Activated gamma-delta T cell (primary cell): ENCODE results near the gene PCDH12.

ENCODE experiments used
- DNase-seq: peaks from one replicate; lab custom pipeline; 2025; lab: John Stamatoyannopoulos, UW

Gene PCDH12

GRCh38 chr5:141966275-141966962 is 8.4 kb upstream of the PCDH12 start:
- DNase-seq: no peak

- no peak for DNase-seq
Measured at GRCh38 chr5:141965071-141965470, 7.1 kb upstream of the PCDH12 start.

GRCh38 chr5:141963701-141964100 is 5.7 kb upstream of the PCDH12 start:
- no peak for DNase-seq

DNA sequence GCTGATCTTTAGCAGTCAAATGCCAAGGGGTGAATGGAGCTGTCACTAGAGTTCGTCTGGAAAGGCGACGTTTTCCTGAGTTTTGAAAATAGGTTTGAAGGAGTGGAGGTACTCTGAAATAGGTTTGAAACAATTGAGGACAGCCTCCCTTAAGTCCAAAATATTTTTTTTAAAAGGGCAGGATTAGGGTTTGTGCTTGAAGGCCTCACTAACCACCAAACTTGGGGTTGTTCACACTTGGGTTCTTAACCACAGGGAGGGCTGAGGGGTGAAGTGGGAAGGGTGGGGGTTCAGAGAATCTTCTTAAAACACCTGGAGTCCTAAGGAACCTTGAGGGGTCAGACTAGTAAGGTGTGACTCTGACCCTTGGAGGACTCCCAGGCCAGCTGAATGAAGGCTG is 3.5 kb upstream of the PCDH12 start:
- DNase-seq: no peak

- DNase-seq: no peak
Measured at GRCh38 chr5:141960449-141961323, 2.7 kb upstream of the PCDH12 start.

DNA sequence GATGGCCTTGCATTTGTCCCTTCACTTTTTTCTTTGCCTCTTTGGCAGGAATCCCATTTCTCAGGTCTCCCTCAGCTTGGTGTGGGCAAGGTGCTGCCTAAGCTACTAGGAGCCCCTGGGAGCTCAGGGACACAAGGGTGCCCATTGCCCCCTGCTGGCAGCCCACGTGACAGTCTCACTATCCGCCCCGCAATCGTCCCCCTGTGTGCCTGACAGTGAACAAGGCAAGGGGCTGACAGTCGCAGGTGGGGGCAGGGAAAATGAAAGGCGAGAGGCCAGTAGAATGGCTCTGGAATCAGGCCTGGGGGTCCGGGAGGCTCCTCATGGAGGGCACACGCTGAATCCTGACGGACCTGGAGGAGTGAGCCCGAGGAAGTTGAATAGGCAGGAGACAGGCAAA is 2.0 kb upstream of the PCDH12 start:
- DNase-seq: no peak

- no peak for DNase-seq
Measured at GRCh38 chr5:141958546-141959172, 657 bp upstream of the PCDH12 start.

DNA sequence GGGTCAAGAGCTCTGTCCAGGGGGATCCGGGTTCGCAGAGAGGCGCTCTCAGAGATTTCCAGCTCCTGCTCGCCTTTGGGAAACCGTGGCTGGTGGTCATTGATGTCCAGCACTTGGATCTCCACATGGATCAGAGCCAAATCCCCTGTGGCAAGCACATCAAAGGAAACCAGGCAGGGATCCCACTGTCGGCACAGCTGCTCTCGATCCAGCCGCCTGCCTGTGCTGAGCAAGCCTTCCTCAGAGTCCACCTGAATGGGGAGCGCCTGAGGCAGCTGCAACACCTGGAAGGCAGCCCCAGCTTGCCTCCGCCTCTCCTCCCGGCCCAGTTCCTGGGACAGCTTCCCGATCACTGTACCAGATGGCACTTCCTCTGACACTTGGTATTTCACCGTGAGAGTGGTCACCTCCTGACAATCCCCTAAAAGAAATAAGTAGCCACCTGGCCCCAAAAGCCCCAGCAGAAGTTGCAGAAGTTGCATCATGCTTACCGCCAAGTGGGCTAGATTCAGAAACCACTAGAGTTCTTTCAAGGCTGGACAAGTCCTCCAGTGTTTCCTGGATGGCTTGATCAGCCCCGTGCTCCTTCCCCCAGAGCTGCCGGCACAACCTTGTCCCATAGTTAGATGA is 520 bp downstream of the PCDH12 start:
- DNase-seq: no peak

- no peak for DNase-seq
Measured at GRCh38 chr5:141954194-141954593, 3.8 kb downstream of the PCDH12 start.

- no peak for DNase-seq
Measured at GRCh38 chr5:141952020-141952419, 6.0 kb downstream of the PCDH12 start.

GRCh38 chr5:141951332-141951781 is 6.6 kb downstream of the PCDH12 start:
- no peak for DNase-seq

DNA sequence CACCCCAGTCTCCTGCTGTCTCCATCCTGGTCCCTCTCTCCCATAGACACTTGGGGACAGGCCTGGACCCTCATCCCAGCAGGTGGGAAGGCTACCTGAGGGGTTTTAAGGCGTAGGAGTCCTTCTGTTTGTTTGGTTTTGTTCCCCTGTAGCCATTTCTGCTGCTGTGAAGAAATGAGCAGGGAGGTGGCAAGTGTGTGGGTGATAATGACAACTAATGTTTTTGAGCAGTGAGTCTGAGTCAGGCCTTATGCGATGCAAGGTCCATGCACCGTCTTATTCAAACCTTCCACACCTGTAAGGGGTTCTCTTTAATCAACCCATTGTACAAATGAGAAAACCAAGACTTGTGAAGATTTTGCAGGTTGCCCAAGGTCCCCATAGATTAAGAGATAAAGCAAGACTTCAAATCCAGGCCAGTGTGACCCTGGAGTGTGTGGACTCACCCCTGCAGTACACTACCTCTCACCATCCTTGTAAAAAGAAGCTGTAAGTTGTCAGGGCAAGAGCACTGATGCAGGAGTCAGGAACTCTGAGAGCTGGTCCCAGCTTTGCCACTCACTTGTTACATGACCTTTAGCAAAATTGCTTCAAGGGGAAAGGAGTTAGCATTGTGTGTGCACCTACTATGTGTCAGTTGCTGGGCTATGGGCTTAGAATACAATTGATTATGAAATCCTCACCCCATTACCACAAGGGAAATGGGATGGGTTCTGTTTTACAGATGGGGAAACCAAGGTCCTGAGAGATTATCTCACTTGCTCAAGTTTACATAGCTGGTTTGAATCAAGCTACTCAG is 7.6 kb downstream of the PCDH12 start:
- DNase-seq: no peak

DNA sequence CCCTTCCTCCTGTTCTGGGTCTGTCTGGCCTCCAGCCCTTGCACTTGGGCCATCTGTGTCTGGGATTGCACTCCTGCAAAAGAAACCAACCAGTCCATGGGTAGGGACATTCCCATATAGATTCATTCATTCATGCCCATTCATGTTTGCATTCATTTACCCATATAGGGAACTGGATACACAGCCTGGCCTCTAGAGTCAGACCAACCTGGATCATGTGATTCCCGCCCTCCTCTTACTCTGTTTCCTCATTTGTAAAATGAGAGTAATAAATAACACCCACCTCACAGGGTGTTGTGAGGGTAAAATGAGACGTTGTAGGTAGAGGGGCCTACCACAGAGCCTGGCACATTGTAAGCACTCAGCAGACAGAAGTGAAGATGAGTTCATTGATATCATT is 8.5 kb downstream of the PCDH12 start:
- DNase-seq: no peak

DNA sequence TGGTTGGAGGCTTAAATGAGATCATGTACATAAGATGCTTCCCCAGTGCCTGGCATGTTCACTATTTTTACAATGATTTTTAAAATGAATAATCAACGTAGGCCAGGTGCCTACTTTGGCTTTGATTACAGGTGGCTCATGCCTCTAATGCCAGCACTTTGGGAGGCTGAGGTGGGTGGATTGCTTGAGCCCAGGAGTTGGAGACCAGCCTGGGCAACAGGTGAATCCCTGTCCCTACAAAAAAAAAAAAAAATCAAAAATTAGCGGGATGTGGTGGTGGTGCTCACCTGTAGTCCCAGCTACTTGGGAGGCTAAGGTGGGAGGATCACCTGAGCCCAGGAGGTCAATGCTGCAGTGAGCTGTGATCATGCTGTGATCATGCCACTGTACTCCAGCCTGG is 9.2 kb downstream of the PCDH12 start:
- no peak for DNase-seq

DNA sequence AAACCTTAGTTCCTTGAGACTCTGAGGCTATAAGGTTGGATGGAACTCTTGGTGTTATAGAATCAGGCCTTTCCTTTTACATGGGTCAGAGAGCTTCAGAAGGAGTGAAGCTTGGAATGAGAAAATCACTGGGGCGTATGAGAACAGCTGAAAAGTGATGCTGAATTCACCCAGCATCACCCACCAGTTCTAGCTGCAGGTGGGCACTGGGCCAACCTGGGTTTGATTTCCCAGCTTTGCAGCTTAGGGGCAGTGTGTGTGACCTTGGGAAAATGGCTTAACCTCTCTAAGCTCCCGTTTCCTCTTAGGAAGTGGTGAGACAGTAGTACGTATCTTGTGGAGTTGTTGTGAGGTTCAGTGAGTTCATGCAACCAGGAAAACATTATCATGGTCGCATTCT is 10.7 kb downstream of the PCDH12 start:
- DNase-seq: no peak

DNA sequence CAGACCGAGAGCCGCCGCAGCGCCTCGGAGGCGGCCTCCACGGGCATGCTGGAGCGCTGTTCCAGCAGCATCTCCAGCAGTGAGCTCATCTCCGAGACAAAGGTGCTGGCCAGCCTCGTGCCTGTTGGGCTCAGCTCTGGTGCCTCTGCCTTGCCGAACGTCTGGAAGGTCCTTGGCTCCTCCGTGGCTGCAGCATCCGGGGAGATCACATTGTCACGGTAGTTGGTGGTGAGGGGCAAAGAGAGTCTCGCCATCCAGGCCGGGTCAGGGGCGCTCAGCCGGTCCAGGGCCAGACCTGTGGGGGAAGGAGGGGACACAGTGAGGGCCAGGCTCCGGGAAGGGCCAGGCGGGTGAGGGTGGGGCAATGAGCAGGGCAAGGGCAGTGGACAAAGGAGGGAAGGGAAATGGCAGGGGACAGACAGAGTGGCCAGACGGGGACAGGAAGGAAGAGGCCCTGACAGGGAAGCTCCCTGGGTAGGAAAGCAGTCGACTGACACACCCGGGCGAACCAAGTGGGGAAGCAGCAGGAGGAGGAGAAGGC is 12.4 kb downstream of the PCDH12 start:
- DNase-seq: no peak

- DNase-seq: no peak
Measured at GRCh38 chr5:141944076-141944475, 13.9 kb downstream of the PCDH12 start.

DNA sequence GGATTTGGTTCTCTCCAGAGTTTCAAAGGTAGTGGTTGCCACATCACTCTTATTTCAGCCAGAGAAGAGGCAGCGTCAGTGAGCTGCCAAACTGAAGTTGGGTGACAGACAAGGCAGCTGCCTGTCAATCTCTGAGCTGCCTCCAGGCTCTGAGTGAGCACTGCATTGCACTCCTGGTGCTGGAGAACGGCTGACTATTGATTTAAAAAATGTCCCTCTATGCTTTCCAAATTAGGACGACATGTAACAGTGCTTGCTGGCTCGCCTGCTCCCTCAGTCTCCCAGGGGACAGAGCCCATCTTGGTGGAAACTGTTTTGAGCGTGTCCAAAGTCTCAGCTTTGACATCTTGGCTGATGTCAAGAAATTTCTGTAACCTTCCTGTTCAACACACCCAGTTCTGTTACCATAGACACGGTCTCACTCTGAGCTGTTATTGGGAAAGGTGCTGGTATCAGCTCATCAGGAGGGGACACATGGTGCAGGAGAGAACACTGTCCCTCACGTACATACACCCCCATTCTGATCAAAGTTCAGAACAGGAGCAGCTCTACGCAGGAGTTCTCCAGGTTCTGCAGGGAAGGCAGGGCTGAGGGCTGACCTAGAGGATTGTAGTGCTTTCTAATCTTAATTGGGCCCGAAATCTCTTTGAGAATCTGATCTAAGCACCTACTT is 15.7 kb downstream of the PCDH12 start:
- no peak for DNase-seq

- DNase-seq: no peak
Measured at GRCh38 chr5:141941779-141942178, 16.2 kb downstream of the PCDH12 start.

DNA sequence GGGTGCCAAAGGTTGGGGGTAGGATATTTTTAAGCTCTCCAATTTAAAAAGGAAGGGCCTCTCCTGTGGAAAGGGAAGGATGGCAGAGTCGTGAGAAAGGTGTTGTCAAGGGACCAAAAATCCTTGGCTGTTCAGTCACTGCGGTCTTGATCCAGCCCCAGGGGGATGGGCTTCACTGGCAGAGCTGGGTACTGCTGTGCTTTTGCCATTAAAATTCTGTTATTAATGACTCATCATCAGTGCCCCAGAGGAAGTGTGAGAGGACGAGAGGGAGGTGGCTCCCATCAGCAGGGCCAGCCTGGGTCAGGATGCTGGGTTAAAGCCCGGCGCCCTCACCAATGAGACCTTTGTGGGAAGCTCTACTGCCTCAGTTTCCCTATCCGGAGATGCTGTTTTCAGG is 16.7 kb downstream of the PCDH12 start:
- DNase-seq: no peak
